ENCODE data around the gene CPTP.
A peak's percentile ranks its signal among the peaks of the same experiment; 100 is the strongest.

CPTP gene

DNA sequence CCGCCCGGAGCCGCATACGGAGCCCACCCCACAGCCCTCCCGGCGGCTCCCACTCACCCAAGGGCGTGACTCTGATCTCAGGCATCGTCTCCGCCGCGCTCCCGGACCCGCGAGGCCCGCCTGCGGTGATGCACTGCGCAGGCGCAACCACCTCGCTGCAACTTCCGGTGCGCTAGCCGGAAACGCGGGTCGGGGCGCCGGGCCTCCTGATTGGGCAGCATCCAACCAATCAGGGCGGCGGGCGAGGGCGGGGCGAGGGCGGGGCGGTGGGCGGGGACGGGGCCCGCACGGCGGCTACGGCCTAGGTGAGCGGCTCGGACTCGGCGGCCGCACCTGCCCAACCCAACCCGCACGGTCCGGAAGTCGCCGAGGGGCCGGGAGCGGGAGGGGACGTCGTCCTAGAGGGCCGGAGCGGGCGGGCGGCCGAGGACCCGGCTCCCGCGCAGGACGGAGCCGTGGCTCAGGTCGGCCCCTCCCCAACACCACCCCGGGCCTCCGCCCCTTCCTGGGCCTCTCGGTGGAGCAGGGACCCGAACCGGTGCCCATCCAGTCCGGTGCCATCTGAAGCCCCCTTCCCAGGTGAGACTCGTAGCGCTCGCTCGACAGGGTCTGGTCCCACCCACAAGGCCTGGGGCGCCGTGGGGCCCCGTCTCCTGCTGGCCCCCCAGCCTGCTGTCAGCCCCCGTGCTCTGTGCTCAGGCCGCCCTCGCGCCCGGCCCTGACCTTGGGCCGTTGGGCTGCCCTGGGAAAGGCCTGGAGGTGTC, at the start of gene CPTP, which contains the start of gene INTS11:
Gene CPTP, plus strand, starts transcription at position 279 of the 764 bp plus-strand sequence. CDS start 2,109 bp downstream, outside the sequence.
Gene INTS11, minus strand, starts transcription at position 137 of the 764 bp plus-strand sequence. Its CDS starts 52 bp downstream, at position 85.
- TF ChIP-seq, protein P1, sequence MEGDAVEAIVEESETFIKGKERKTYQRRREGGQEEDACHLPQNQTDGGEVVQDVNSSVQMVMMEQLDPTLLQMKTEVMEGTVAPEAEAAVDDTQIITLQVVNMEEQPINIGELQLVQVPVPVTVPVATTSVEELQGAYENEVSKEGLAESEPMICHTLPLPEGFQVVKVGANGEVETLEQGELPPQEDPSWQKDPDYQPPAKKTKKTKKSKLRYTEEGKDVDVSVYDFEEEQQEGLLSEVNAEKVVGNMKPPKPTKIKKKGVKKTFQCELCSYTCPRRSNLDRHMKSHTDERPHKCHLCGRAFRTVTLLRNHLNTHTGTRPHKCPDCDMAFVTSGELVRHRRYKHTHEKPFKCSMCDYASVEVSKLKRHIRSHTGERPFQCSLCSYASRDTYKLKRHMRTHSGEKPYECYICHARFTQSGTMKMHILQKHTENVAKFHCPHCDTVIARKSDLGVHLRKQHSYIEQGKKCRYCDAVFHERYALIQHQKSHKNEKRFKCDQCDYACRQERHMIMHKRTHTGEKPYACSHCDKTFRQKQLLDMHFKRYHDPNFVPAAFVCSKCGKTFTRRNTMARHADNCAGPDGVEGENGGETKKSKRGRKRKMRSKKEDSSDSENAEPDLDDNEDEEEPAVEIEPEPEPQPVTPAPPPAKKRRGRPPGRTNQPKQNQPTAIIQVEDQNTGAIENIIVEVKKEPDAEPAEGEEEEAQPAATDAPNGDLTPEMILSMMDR (IDR thresholded peaks at IDR 0.05): no peak
- H3K4me3 ChIP-seq: peak within 1 kb of the TSS; percentile 100
- DNase-seq (ENCODE audit: low spot score): peak; percentile 92
- peak within 1 kb of the TSS; percentile 81 to 96 for H3K27ac ChIP-seq

DNA sequence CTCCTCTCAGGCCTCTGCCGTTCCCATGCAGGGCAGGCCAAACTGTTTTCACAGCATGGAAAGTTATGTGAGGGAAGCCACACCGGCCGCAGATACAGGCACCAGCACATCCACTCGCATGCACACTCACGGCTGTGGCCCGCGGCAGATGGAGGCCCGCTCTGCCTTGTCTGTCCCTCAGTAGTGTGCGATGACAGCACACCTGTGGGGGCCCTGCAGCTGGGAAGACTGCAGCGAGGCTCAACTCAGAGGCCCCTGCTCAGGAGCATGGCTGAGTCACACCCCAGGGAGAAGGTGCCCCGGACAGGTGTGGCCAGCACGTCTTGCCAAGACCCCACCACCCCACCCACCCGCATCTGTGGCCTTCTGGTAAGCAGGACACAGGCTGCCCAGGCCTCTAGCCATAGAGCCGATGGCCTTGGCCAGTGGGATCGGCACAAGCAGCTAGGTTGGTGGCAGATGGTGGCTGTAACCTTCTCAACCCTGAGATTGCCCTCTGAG, 49.6 kb upstream of the CPTP start:
- DNase-seq (ENCODE audit: low spot score): no peak
- TF ChIP-seq, protein P1 (IDR thresholded peaks at IDR 0.05): no peak
- no peak overlapping the region for H3K27ac ChIP-seq

DNA sequence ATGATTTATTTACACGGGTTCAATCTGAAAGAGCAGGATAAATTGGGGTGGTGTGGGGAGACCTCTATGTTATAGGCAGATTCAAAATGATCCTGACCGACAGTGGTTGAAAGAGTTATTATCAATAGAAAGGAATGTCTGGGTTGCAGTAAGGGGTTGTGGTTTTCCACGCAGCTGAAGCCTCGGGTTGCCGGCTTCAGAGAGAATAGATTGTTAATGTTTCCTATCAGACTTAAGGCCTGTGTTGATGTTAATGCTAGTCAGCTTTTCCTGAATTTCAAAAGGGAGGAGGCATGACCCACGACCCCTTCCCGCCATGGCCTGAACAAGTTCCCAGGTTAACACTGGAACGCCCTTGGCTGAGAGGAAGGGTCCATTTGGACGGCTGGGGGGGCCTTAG, 48.8 kb upstream of the CPTP start:
- no peak for DNase-seq (ENCODE audit: low spot score)
- Histone ChIP-seq H3K27ac (no peak overlapping the region), H3K4me3 (no peak overlapping the region)
- TF ChIP-seq, protein P1 (IDR thresholded peaks at IDR 0.05): no peak

More for the DNA sequence above, 49.6 kb upstream of the CPTP start:
- H3K4me3 ChIP-seq: peak overlapping the region; percentile 87

GRCh38 chr1:1278620-1279019, 46.0 kb upstream of the CPTP start:
- Histone ChIP-seq H3K27ac (no peak overlapping the region), H3K4me3 (no peak overlapping the region)
- TF ChIP-seq, protein P1 (IDR thresholded peaks at IDR 0.05): no peak
- DNase-seq (ENCODE audit: low spot score): no peak

DNA sequence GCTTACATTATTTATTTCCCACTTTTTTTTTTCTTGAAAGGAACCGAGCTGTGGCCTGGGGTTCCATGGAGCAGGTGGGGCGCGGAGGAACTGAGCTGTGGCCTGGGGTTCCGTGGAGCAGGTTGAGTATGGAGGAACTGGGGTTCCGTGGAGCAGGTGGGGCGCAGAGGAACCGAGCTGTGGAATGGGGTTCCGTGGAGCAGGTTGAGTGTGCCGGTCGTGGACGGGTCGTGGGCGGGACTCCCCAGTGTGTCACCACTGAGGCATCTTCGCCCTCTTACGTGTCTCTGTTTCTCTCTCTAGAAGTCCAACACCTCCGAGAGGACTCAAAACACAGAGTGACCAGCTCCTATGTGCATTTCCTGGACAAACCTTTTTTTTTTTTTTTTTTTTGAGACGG, 45.6 kb upstream of the CPTP start:
- Histone ChIP-seq H3K4me3 (no peak overlapping the region), H3K27ac (no peak overlapping the region)
- TF ChIP-seq, protein P1 (IDR thresholded peaks at IDR 0.05): no peak
- DNase-seq (ENCODE audit: low spot score): no peak

GRCh38 chr1:1280782-1281481, 43.7 kb upstream of the CPTP start:
- H3K4me3 ChIP-seq: no peak overlapping the region
- TF ChIP-seq, protein P1 (IDR thresholded peaks at IDR 0.05): no peak
- H3K27ac ChIP-seq: no peak overlapping the region
- no peak for DNase-seq (ENCODE audit: low spot score)
